Loucy (cell line): Measurements from ENCODE around the gene DNAI7.

ENCODE experiments used
- H2AFZ ChIP-seq: fragments of 200-600 bp; sonication (generic); 2 replicates; pipeline ENCODE4 v1.6.0; 2016; ENCODE audit warnings: antibody characterized with exemption, mild to moderate bottlenecking, low read length, moderate library complexity
- H3F3A ChIP-seq: fragments of 200-600 bp; 2 replicates; pipeline ENCODE4 v1.6.0; 2016; ENCODE audit warnings: antibody characterized with exemption, low read depth, mild to moderate bottlenecking
- H3K27me3 ChIP-seq: fragments of 200-600 bp; sonication (generic); 2 replicates; pipeline ENCODE4 v1.6.1; 2014; ENCODE audit warnings: low read length, mild to moderate bottlenecking; ENCODE audit not compliant: insufficient read depth, poor library complexity, severe bottlenecking
- H3K36me3 ChIP-seq: fragments of 200-600 bp; sonication (generic); 2 replicates; pipeline ENCODE4 v1.6.1; 2016; ENCODE audit warnings: low read length; ENCODE audit not compliant: insufficient read depth
- H3K4me1 ChIP-seq: fragments of 200-600 bp; sonication (generic); 2 replicates; pipeline ENCODE4 v1.5.1; 2014; ENCODE audit warnings: low read length, mild to moderate bottlenecking; ENCODE audit not compliant: insufficient read depth, poor library complexity, severe bottlenecking
- H3K4me2 ChIP-seq: fragments of 200-600 bp; sonication (generic); 2 replicates; pipeline ENCODE4 v1.6.0; 2014; ENCODE audit warnings: antibody characterized with exemption, low read length, low read depth, mild to moderate bottlenecking; ENCODE audit not compliant: poor library complexity, severe bottlenecking
- H3K4me3 ChIP-seq: fragments of 200-600 bp; sonication (generic); 2 replicates; pipeline ENCODE4 v1.5.1; 2014; ENCODE audit warnings: low read length, mild to moderate bottlenecking, mixed read lengths; ENCODE audit not compliant: poor library complexity, severe bottlenecking
- H3K79me2 ChIP-seq: fragments of 200-600 bp; sonication (generic); 2 replicates; pipeline ENCODE4 v1.6.1; 2014; ENCODE audit warnings: low read length; ENCODE audit not compliant: insufficient read depth
- H3K9ac ChIP-seq: fragments of 200-600 bp; sonication (generic); 2 replicates; pipeline ENCODE4 v1.6.0; 2014; ENCODE audit warnings: mild to moderate bottlenecking, low read depth, low read length, moderate library complexity; ENCODE audit not compliant: poor library complexity, severe bottlenecking
- H3K9me2 ChIP-seq: fragments of 200-600 bp; sonication (generic); replicated peaks from 2 replicates; pipeline ENCODE4 v1.6.1; 2016; ENCODE audit warnings: low read depth, low read length, mixed read lengths
- H3K9me3 ChIP-seq: fragments of 200-600 bp; sonication (generic); 2 replicates; pipeline ENCODE4 v1.6.1; 2014; ENCODE audit warnings: mild to moderate bottlenecking, antibody characterized with exemption, low read length, low read depth; ENCODE audit not compliant: insufficient read depth
- H4K20me1 ChIP-seq: fragments of 200-600 bp; sonication (generic); 2 replicates; pipeline ENCODE4 v1.6.0; 2014; ENCODE audit warnings: antibody characterized with exemption, low read length, mild to moderate bottlenecking; ENCODE audit not compliant: insufficient read depth, poor library complexity, severe bottlenecking
- EZH2phosphoT487 ChIP-seq: fragments of 200-600 bp; IDR thresholded peaks from 2 replicates; pipeline ENCODE4 v1.6.1; 2018; ENCODE audit warnings: antibody characterized with exemption, mild to moderate bottlenecking, moderate library complexity, borderline replicate concordance
- TF ChIP-seq, protein P1 (sequence below): fragments of 200-600 bp; sonication (generic); conservative IDR thresholded peaks from 2 replicates; pipeline ENCODE4 v1.5.1; 2014; ENCODE audit warnings: mild to moderate bottlenecking, antibody characterized with exemption, low read length

The DNAI7 gene

DNA sequence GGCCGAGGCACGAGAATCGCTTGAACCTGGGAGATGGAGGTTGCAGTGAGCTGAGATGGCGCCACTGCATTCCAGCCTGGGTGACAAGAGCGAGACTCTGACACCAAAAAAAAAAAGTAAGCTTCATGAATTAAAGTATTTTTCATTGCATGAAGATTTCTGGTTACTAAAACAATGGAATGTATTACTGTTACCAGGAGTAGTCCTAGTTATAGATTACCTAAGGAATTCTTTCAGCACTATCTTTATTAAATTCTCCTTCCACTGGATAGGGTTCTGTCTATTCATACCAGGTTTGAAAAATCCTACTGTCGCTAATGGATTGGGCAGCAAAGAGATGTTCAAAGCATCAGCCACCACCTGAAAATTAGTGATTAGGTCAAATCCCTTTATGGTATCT, 12.5 kb upstream of the DNAI7 start:
- Histone ChIP-seq H2AFZ (no peak overlapping the region), H3K36me3 (peaks cover 25% of the 10 kb centered on the region), H3K9ac (no peak overlapping the region), H3K9me2 (no peaks in the 10 kb centered on the region), H3K9me3 (no peaks in the 10 kb centered on the region), H4K20me1 (peaks cover 5% of the 10 kb centered on the region), H3K4me3 (no peak overlapping the region), H3K79me2 (no peaks in the 10 kb centered on the region), H3F3A (no peaks in the 10 kb centered on the region), H3K4me1 (no peaks in the 10 kb centered on the region), H3K27me3 (no peaks in the 10 kb centered on the region), H3K4me2 (no peak overlapping the region)
- no peak for TF ChIP-seq EZH2phosphoT487
- TF ChIP-seq, protein P1, sequence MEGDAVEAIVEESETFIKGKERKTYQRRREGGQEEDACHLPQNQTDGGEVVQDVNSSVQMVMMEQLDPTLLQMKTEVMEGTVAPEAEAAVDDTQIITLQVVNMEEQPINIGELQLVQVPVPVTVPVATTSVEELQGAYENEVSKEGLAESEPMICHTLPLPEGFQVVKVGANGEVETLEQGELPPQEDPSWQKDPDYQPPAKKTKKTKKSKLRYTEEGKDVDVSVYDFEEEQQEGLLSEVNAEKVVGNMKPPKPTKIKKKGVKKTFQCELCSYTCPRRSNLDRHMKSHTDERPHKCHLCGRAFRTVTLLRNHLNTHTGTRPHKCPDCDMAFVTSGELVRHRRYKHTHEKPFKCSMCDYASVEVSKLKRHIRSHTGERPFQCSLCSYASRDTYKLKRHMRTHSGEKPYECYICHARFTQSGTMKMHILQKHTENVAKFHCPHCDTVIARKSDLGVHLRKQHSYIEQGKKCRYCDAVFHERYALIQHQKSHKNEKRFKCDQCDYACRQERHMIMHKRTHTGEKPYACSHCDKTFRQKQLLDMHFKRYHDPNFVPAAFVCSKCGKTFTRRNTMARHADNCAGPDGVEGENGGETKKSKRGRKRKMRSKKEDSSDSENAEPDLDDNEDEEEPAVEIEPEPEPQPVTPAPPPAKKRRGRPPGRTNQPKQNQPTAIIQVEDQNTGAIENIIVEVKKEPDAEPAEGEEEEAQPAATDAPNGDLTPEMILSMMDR, result no peak

DNA sequence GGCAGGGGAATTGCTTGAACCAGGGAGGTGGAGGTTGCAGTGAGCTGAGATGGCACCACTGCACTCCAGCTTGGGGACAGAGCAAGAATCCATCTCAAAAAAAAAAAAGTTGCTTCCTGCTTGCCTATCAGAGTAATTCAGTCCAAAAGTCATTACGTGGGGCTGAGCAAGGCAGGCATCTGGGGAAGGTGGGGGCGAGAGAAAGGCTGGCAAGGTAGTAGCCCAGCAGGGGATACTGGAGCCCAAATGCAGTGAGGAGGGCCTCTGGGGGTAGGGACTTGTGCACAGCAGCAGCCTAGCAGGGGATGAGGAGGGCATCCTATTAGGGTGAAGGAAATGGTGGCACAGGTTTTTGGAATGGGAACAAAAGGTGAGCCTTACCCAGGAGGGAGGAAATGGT, 7.2 kb upstream of the DNAI7 start:
- Histone ChIP-seq H3K9ac (no peak overlapping the region), H3K4me1 (no peaks in the 10 kb centered on the region), H3K9me2 (no peaks in the 10 kb centered on the region), H3K4me2 (no peak overlapping the region), H3K36me3 (peaks cover 9% of the 10 kb centered on the region; the same call in 1 of the 2 replicates), H2AFZ (no peak overlapping the region), H3K4me3 (no peak overlapping the region), H3K27me3 (no peaks in the 10 kb centered on the region), H3F3A (no peaks in the 10 kb centered on the region), H3K9me3 (no peaks in the 10 kb centered on the region), H4K20me1 (no peaks in the 10 kb centered on the region), H3K79me2 (no peaks in the 10 kb centered on the region)
- no peak for TF ChIP-seq EZH2phosphoT487
- TF ChIP-seq, protein P1, result no peak

DNA sequence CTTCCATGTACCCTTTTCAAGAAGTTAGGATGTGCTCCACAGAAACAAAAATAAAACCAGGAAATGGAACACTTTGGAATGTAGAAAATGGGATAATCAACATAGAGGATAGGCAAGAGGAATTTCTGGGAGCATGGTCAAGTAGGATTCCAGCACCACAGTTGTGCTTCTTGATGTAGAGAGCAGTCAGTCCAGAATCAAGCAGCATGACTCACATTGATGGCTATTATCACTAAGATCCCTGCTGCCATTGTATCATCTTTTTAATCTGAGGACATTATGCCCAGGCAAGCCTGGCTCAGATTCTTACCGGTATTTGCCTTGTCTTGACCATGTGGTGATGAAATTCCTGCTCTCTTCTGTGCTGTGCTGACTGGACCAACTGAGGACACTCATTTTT, 5.7 kb upstream of the DNAI7 start:
- Histone ChIP-seq H2AFZ (no peak overlapping the region), H3F3A (no peaks in the 10 kb centered on the region), H3K9me3 (no peaks in the 10 kb centered on the region), H4K20me1 (peaks cover 6% of the 10 kb centered on the region), H3K36me3 (no peaks in the 10 kb centered on the region), H3K9me2 (no peaks in the 10 kb centered on the region), H3K9ac (no peak overlapping the region), H3K27me3 (no peaks in the 10 kb centered on the region), H3K4me2 (no peak overlapping the region), H3K4me3 (no peak overlapping the region), H3K79me2 (peaks cover 12% of the 10 kb centered on the region), H3K4me1 (peaks cover 9% of the 10 kb centered on the region)
- TF ChIP-seq EZH2phosphoT487, result no peak
- TF ChIP-seq, protein P1, result no peak
